ENCODE data around the gene FXYD5.

FXYD5 gene, protein sequence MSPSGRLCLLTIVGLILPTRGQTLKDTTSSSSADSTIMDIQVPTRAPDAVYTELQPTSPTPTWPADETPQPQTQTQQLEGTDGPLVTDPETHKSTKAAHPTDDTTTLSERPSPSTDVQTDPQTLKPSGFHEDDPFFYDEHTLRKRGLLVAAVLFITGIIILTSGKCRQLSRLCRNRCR

DNA sequence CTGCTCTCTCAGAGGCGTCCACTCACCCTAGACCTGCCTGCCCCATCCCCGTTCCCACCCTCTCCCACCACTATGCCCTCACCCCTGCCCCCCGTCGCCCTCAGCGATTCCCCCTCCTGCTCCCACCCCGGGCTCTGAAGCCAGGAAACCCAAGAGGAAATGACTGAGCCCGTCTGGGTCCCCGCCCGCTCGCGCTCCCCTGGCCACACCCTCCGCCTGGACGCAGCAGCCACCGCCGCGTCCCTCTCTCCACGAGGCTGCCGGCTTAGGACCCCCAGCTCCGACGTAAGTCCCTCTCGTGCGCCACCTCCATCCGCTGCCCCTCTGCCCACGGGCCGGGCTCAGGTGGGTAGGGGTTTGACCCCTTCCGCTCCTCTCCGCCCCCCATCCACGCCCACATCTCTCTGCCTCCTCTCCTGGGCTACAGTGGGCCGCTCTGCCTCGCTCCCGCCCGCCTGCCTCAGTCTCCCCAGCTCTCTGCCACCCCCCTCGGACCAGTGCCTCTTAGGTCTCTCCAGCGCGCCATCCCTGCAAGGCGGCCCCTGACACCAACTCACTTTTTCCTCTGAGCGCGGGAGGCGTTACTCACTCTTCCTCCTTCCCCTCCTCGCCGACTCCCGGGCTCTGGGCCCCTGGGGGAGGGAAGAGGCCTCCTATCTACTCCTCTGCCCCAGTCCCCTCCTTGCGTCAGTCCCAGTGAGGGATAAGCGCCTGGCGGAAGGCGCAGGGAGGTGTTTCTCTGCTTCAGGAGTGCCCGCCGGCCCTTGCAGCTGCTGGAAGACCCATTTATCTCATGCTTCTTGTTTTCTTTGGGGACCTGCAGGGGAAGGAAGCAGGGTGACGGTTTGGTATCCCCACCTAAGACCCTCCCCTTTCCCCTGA lies at the start of gene FXYD5:
Gene FXYD5 (plus strand): TSS at position 211 of the 882 bp plus-strand sequence. CDS start 816 bp downstream, outside the sequence.
- peak within 1 kb of the TSS; percentile 82 for H3K4me3 ChIP-seq (ENCODE audit: low read length)
- no peak for TF ChIP-seq ZNF274 (IDR thresholded peaks at IDR 0.05; ENCODE audit: low read depth, low read length)

DNA sequence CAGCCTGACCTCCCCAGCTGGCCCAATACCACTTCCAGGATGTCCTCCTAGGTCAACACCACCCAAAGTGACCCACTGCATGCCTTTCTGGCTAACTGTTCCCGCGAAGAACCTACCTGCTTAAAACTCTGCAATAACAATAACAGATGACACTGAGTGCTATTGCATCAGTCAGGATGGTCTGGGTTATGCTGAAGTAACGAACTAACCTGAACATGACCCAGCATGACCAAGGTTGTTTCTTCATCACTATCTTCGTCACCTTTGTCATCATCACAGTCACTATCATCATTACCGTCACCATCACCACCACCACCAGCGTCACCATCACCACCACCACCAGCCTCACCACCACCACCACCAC lies 49.5 kb upstream of the FXYD5 start:
- no peak for TF ChIP-seq ZNF274 (IDR thresholded peaks at IDR 0.05; ENCODE audit: low read depth, low read length)
- no peak overlapping the region for H3K4me3 ChIP-seq (ENCODE audit: low read length)

DNA sequence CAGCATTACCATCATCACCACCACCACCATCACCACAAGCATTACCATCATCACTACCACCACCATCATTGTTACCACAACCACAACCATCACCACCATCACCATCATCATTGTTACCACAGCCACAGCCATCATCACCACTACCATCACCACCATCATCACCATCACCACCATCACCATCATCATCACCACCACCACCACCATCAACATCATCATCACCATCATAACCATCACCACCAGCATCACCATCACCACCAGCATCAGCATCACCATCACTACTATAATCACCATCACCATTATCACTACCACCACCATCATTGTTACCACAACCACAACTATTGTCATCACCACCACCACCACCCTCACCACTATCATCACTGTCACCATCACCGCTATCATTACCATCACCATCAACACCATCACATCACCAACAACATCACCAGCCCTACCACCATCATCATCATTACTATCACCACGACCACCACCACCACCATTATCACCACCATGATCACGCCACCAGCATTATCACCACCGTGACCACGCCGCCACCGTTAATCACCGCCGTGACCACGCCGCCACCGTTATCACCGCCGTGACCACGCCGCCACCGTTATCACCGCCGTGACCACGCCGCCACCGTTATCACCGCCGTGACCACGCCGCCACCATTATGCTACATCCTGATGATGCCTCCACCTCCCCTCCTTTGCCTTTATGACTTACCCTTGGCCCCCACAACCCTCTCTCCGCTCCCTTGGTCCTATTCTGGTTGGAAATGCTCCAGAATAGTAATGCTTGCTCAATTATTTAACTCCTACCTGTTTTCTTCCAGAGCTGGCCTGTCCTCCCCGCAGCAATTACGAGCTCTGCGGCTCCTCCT lies 48.9 kb upstream of the FXYD5 start:
- no peak for TF ChIP-seq ZNF274 (IDR thresholded peaks at IDR 0.05; ENCODE audit: low read depth, low read length)
- H3K4me3 ChIP-seq (ENCODE audit: low read length): no peak overlapping the region

DNA sequence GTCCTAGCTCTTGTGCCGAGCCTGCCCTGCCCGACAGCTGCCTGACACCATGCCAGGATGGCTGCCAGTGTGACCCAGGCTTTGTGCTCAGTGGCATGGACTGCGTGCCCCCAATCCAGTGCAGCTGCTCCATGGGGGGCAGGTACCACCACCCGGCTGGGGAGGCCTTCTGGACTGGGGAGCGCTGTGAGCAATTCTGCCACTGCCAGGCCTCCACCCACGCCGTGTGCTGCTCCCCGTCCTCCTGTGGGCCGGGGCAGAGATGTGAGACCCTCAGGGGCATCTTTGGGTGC lies 48.3 kb upstream of the FXYD5 start:
- TF ChIP-seq ZNF274 (IDR thresholded peaks at IDR 0.05; ENCODE audit: low read depth, low read length): no peak
- no peak overlapping the region for H3K4me3 ChIP-seq (ENCODE audit: low read length)

DNA sequence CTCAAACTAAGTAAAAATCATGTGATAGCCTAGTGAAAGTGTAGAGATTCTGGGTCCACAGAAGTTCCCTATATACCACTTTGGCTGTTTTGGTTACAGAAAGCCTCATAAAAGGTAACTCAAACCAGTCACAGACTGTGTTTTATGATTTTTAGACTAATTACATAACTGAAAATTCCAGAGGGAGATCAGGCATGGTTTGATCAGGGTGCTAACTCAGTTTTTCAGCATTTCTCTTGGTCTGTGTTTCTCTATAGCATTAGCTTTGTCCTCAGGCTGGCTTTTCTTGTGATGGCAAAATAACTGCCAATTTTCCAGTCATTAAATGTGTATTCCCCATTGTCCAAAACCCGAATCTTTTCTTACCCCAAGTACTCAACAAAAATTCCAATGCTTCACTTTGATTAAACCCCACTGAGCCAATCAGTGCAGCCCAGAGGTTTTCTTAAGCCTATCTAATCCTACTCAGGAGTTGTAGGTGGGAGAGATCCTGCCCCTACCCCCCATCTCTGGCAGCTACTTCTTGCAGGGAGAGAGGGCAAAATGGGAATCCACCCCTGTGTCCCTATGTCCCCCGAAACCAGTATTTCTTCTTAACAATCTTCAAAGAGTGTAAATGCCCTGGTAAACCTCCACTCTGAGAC lies 47.5 kb upstream of the FXYD5 start:
- no peak for TF ChIP-seq ZNF274 (IDR thresholded peaks at IDR 0.05; ENCODE audit: low read depth, low read length)
- no peak overlapping the region for H3K4me3 ChIP-seq (ENCODE audit: low read length)

GRCh38 chr19:35107545-35107944 lies 47.0 kb upstream of the FXYD5 start:
- no peak for TF ChIP-seq ZNF274 (IDR thresholded peaks at IDR 0.05; ENCODE audit: low read depth, low read length)

DNA sequence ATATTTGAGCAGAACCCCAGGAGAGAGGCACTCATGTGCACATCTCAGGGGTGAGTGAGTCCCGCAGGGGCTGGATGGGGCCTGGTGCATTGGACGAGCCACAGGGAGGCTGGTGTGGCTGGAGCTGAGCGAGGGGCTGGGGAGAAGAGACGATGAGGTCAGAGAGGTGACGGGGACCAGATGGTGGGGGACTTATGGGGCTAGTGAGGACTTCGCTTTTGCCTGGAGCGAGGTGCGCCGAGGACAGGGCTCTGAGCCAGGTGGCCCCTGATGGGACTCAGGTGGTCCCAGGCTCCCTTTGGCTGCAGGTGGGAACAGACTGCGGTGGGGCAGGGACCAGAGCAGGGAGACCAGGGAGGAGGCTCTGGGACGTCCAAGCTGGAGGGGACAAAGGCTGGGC lies 45.8 kb upstream of the FXYD5 start:
- H3K4me3 ChIP-seq (ENCODE audit: low read length): no peak overlapping the region
- no peak for TF ChIP-seq ZNF274 (IDR thresholded peaks at IDR 0.05; ENCODE audit: low read depth, low read length)

More at GRCh38 chr19:35107545-35107944, 47.0 kb upstream of the FXYD5 start:
- no peak overlapping the region for H3K4me3 ChIP-seq (ENCODE audit: low read length)

DNA sequence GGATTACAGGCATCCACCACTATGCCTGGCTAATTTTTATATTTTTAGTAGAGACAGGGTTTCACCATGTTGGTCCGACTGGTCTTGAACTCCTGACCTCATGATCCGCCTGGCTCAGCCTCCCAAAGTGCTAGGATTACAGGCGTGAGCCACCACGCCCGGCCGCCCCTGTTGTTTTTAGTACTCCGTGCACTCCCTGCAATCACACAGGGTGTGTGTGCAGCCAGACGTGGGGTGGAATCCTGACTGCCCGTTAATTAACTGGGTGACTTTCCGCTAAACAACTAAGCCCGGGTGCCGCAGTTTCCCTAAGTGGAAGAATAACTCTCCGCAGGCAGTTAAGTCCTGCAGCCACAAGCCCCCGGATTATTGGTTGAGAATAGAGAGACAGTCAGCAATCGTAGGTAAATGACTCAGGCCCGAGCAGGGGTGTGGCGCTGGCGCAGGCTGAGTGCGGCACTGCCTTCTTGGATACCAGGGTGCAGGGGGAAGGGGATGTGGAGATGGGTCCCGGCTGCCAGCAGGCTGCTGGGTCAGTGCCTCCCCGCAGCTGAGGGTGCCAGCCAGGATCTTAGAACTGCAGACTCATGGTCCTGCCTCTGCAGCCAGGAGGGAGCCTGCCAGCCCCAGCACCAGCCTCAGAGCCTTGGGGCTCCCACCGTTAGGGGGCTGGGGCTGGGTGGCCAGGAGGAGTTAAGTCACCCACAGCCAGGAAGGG lies 45.0 kb upstream of the FXYD5 start:
- H3K4me3 ChIP-seq (ENCODE audit: low read length): no peak overlapping the region
- TF ChIP-seq ZNF274 (IDR thresholded peaks at IDR 0.05; ENCODE audit: low read depth, low read length): no peak

DNA sequence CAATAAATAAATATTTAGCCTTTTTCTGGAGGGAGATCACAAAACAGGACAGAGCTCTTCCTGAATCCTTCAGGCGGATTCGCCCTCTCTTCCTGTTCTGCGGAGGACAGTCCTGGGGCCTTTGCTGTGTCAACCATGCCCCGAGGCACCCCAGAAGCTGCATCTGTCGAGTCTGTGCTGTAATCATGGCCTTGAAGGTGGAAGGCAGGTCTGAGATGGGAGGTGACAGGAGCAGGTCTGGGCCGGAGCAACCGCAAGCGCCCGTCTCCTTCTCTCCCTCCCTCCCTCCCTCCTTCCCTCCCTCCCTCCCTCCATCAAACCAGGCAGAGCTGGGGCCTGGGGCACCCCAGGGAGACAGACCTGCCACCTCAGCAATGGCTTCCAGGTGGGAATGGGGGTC lies 43.6 kb upstream of the FXYD5 start:
- H3K4me3 ChIP-seq (ENCODE audit: low read length): no peak overlapping the region
- no peak for TF ChIP-seq ZNF274 (IDR thresholded peaks at IDR 0.05; ENCODE audit: low read depth, low read length)

GRCh38 chr19:35112995-35113688 lies 41.4 kb upstream of the FXYD5 start:
- no peak overlapping the region for H3K4me3 ChIP-seq (ENCODE audit: low read length)
- no peak for TF ChIP-seq ZNF274 (IDR thresholded peaks at IDR 0.05; ENCODE audit: low read depth, low read length)

- no peak overlapping the region for H3K4me3 ChIP-seq (ENCODE audit: low read length)
- no peak for TF ChIP-seq ZNF274 (IDR thresholded peaks at IDR 0.05; ENCODE audit: low read depth, low read length)
Measured at GRCh38 chr19:35114353-35115176, 40.0 kb upstream of the FXYD5 start.

Data from GM08714 (cell line).